Measurements from ENCODE around the gene TIMM23. TPM values are rescaled to one million over a fixed set of nuclear protein-coding genes. Genes with fewer than 3 reads are reported as not detected.

TIMM23 gene
- total RNA-seq, 1 donor from 2014 or later = 93.2 TPM

- H3K4me3 Mint-ChIP-seq (ENCODE audit: unreplicated experiment) = no peak overlapping the region
- DNase-seq (ENCODE audit: low read depth) = no peak
- H3K36me3 Mint-ChIP-seq (ENCODE audit: low read depth, unreplicated experiment) = no peaks in the 10 kb centered on the region
- no peaks in the 10 kb centered on the region for H4K20me1 ChIP-seq (ENCODE audit: insufficient read depth, low read length)
- no peaks in the 10 kb centered on the region for H3K9me3 ChIP-seq (ENCODE audit: insufficient read depth, low read depth, low read length)
- H3K79me2 ChIP-seq (ENCODE audit: insufficient read depth, low read length) = no peaks in the 10 kb centered on the region
- peaks cover 18% of the 10 kb centered on the region for H3K4me1 Mint-ChIP-seq (ENCODE audit: low read depth, unreplicated experiment)
- no peak overlapping the region for H3K9ac ChIP-seq (ENCODE audit: low read length)
- H3K36me3 ChIP-seq (ENCODE audit: insufficient read depth, low read length) = no peaks in the 10 kb centered on the region
- H3K9me3 Mint-ChIP-seq (ENCODE audit: unreplicated experiment) = no peaks in the 10 kb centered on the region
- H3K4me3 ChIP-seq (ENCODE audit: insufficient read depth, low read depth, low read length) = no peak overlapping the region
- no peak overlapping the region for H3K27ac Mint-ChIP-seq (ENCODE audit: unreplicated experiment)
- TF ChIP-seq CTCF (IDR thresholded peaks at IDR 0.05; ENCODE audit: insufficient read depth, low read depth, low read length) (no peak), EZH2 (IDR thresholded peaks at IDR 0.05; ENCODE audit: insufficient read depth, low read length) (no peak)
- FAIRE-seq = no peak
- no peaks in the 10 kb centered on the region for H3K4me1 ChIP-seq (ENCODE audit: insufficient read depth, low read length)
- no peak overlapping the region for H3K4me2 ChIP-seq (ENCODE audit: low read length)
- H3K27ac ChIP-seq (ENCODE audit: low read depth, low read length) = no peak overlapping the region
- H2AFZ ChIP-seq (ENCODE audit: low read depth, low read length) = no peak overlapping the region
- H3K27me3 Mint-ChIP-seq (ENCODE audit: low read depth, unreplicated experiment) = peaks cover 28% of the 10 kb centered on the region
- H3K27me3 ChIP-seq (ENCODE audit: insufficient read depth, low read length) = peaks cover 5% of the 10 kb centered on the region
Measured at GRCh38 chr10:46050941-46051623, 78.8 kb downstream of the TIMM23 start.

- Histone ChIP-seq H2AFZ (ENCODE audit: low read depth, low read length) (no peak overlapping the region), H3K27ac (ENCODE audit: low read depth, low read length) (no peak overlapping the region), H3K79me2 (ENCODE audit: insufficient read depth, low read length) (no peaks in the 10 kb centered on the region), H3K4me3 (ENCODE audit: insufficient read depth, low read depth, low read length) (no peak overlapping the region), H3K9me3 (ENCODE audit: insufficient read depth, low read depth, low read length) (no peaks in the 10 kb centered on the region), H4K20me1 (ENCODE audit: insufficient read depth, low read length) (no peaks in the 10 kb centered on the region), H3K9ac (ENCODE audit: low read length) (no peak overlapping the region), H3K36me3 (ENCODE audit: insufficient read depth, low read length) (no peaks in the 10 kb centered on the region), H3K27me3 (ENCODE audit: insufficient read depth, low read length) (peaks cover 5% of the 10 kb centered on the region), H3K4me2 (ENCODE audit: low read length) (no peak overlapping the region), H3K4me1 (ENCODE audit: insufficient read depth, low read length) (no peaks in the 10 kb centered on the region)
- H3K36me3 Mint-ChIP-seq (ENCODE audit: low read depth, unreplicated experiment) = no peaks in the 10 kb centered on the region
- peaks cover 18% of the 10 kb centered on the region for H3K27me3 Mint-ChIP-seq (ENCODE audit: low read depth, unreplicated experiment)
- no peak for DNase-seq (ENCODE audit: low read depth)
- H3K9me3 Mint-ChIP-seq (ENCODE audit: unreplicated experiment) = peaks cover 3% of the 10 kb centered on the region
- no peak overlapping the region for H3K4me3 Mint-ChIP-seq (ENCODE audit: unreplicated experiment)
- TF ChIP-seq CTCF (IDR thresholded peaks at IDR 0.05; ENCODE audit: insufficient read depth, low read depth, low read length) = no peak
- no peak for TF ChIP-seq EZH2 (IDR thresholded peaks at IDR 0.05; ENCODE audit: insufficient read depth, low read length)
- no peak overlapping the region for H3K27ac Mint-ChIP-seq (ENCODE audit: unreplicated experiment)
- FAIRE-seq = no peak
- H3K4me1 Mint-ChIP-seq (ENCODE audit: low read depth, unreplicated experiment) = peaks cover 18% of the 10 kb centered on the region
Measured at GRCh38 chr10:46052057-46052790, 79.9 kb downstream of the TIMM23 start.

Data from astrocyte (in vitro differentiated cells and primary cell).